Astrocyte (in vitro differentiated cells and primary cell): ENCODE measurements around the gene PTPRD. TPM values are rescaled to one million over a fixed set of nuclear protein-coding genes. Genes with fewer than 3 reads are reported as not detected.

Source experiments
- DNase-seq: peaks from one replicate; pipeline ENCODE4 v3.0.0-alpha.2; 2010; ENCODE audit warnings: low read depth
- FAIRE-seq: peaks from 2 replicates; lab custom pipeline; 2011; peaks lifted over from hg19 to GRCh38; lab: Jason Lieb, UNC
- H2AFZ ChIP-seq: 2 replicates; pipeline ENCODE4 v1.6.0; 2012; ENCODE audit warnings: low read depth, low read length, inconsistent platforms
- H3K27ac ChIP-seq: 2 replicates; pipeline ENCODE4 v1.5.1; 2011; ENCODE audit warnings: low read depth, low read length, inconsistent platforms
- H3K27me3 ChIP-seq: 2 replicates; pipeline ENCODE4 v1.6.0; 2011; ENCODE audit warnings: low read length, inconsistent platforms; ENCODE audit not compliant: insufficient read depth
- H3K36me3 ChIP-seq: 2 replicates; pipeline ENCODE4 v1.5.1; 2011; ENCODE audit warnings: low read length, inconsistent platforms; ENCODE audit not compliant: insufficient read depth
- H3K4me1 ChIP-seq: 2 replicates; pipeline ENCODE4 v1.5.1; 2011; ENCODE audit warnings: low read length, inconsistent platforms; ENCODE audit not compliant: insufficient read depth
- H3K4me2 ChIP-seq: 2 replicates; pipeline ENCODE4 v1.6.0; 2012; ENCODE audit warnings: low read length, inconsistent platforms
- H3K4me3 ChIP-seq: 2 replicates; pipeline ENCODE4 v1.5.1; 2011; ENCODE audit warnings: low read depth, mild to moderate bottlenecking, low read length, inconsistent platforms; ENCODE audit not compliant: insufficient read depth
- H3K79me2 ChIP-seq: 2 replicates; pipeline ENCODE4 v1.6.0; 2012; ENCODE audit warnings: mild to moderate bottlenecking, low read length, inconsistent platforms; ENCODE audit not compliant: insufficient read depth
- H3K9ac ChIP-seq: 2 replicates; pipeline ENCODE4 v1.6.0; 2012; ENCODE audit warnings: mild to moderate bottlenecking, low read length, inconsistent platforms
- H3K9me3 ChIP-seq: 2 replicates; pipeline ENCODE4 v1.5.1; 2012; ENCODE audit warnings: low read depth, mild to moderate bottlenecking, low read length, inconsistent platforms; ENCODE audit not compliant: insufficient read depth
- H4K20me1 ChIP-seq: 2 replicates; pipeline ENCODE4 v1.6.0; 2012; ENCODE audit warnings: low read length, inconsistent platforms; ENCODE audit not compliant: insufficient read depth
- H3K27ac Mint-ChIP-seq: one replicate; pipeline ENCODE4 v1.8.0; 2021; ENCODE audit warnings: mild to moderate bottlenecking, mixed read lengths; ENCODE audit not compliant: unreplicated experiment
- H3K27me3 Mint-ChIP-seq: one replicate; pipeline ENCODE4 v1.8.0; 2021; ENCODE audit warnings: low read depth, mixed read lengths; ENCODE audit not compliant: unreplicated experiment
- H3K36me3 Mint-ChIP-seq: one replicate; pipeline ENCODE4 v1.8.0; 2021; ENCODE audit warnings: low read depth, mixed read lengths; ENCODE audit not compliant: unreplicated experiment
- H3K4me1 Mint-ChIP-seq: one replicate; pipeline ENCODE4 v1.8.0; 2021; ENCODE audit warnings: low read depth, mixed read lengths; ENCODE audit not compliant: unreplicated experiment
- H3K4me3 Mint-ChIP-seq: one replicate; pipeline ENCODE4 v1.8.0; 2021; ENCODE audit warnings: mild to moderate bottlenecking, moderate library complexity, mixed read lengths; ENCODE audit not compliant: unreplicated experiment
- H3K9me3 Mint-ChIP-seq: one replicate; pipeline ENCODE4 v1.8.0; 2021; ENCODE audit warnings: mild to moderate bottlenecking, mixed read lengths; ENCODE audit not compliant: unreplicated experiment
- CTCF ChIP-seq: IDR thresholded peaks from 2 replicates; pipeline ENCODE4 v1.5.1; 2011; ENCODE audit warnings: low read depth, mild to moderate bottlenecking, inconsistent platforms, low read length, moderate library complexity; ENCODE audit not compliant: insufficient read depth
- EZH2 ChIP-seq: IDR thresholded peaks from 2 replicates; pipeline ENCODE4 v1.6.1; 2012; ENCODE audit warnings: mild to moderate bottlenecking, low read length, inconsistent platforms; ENCODE audit not compliant: insufficient read depth
- total RNA-seq: library from RNA; stranded (reverse); gene quantifications from 2 replicates; pipeline ENCODE4 v1.2.1, GENCODE V29; 2021

PTPRD gene
- total RNA-seq, 1 donor from 2014 or later: 88.1 TPM

- no peaks in the 10 kb centered on the region for H3K36me3 Mint-ChIP-seq
- Histone ChIP-seq H3K4me1 (no peaks in the 10 kb centered on the region), H3K27me3 (no peaks in the 10 kb centered on the region), H3K9ac (no peak overlapping the region), H3K4me2 (no peak overlapping the region), H3K79me2 (no peaks in the 10 kb centered on the region), H2AFZ (no peak overlapping the region), H3K4me3 (no peak overlapping the region), H3K36me3 (no peaks in the 10 kb centered on the region), H4K20me1 (no peaks in the 10 kb centered on the region), H3K27ac (no peak overlapping the region), H3K9me3 (no peaks in the 10 kb centered on the region)
- H3K27me3 Mint-ChIP-seq: no peaks in the 10 kb centered on the region
- no peaks in the 10 kb centered on the region for H3K4me1 Mint-ChIP-seq
- no peak overlapping the region for H3K4me3 Mint-ChIP-seq
- DNase-seq (no peak), FAIRE-seq (no peak)
- TF ChIP-seq CTCF: no peak
- TF ChIP-seq EZH2: no peak
- no peak overlapping the region for H3K27ac Mint-ChIP-seq
- H3K9me3 Mint-ChIP-seq: no peaks in the 10 kb centered on the region
Observed at GRCh38 chr9:9901624-9902023, 711.2 kb downstream of the PTPRD start.

GRCh38 chr9:9893837-9894236 lies 719.0 kb downstream of the PTPRD start:
- no peak overlapping the region for H3K27ac ChIP-seq
- FAIRE-seq (no peak), DNase-seq (no peak)
- no peaks in the 10 kb centered on the region for H3K36me3 Mint-ChIP-seq
- no peak overlapping the region for H3K4me3 ChIP-seq
- no peak overlapping the region for H3K27ac Mint-ChIP-seq
- H2AFZ ChIP-seq: peak overlapping the region; percentile 53
- no peaks in the 10 kb centered on the region for H3K4me1 Mint-ChIP-seq
- no peak overlapping the region for H3K4me2 ChIP-seq
- no peaks in the 10 kb centered on the region for H3K79me2 ChIP-seq
- H3K4me3 Mint-ChIP-seq: no peak overlapping the region
- TF ChIP-seq EZH2: no peak
- TF ChIP-seq CTCF: no peak
- no peaks in the 10 kb centered on the region for H3K9me3 Mint-ChIP-seq
- no peaks in the 10 kb centered on the region for H3K27me3 Mint-ChIP-seq
- H3K9me3 ChIP-seq: no peaks in the 10 kb centered on the region
- no peaks in the 10 kb centered on the region for H3K4me1 ChIP-seq
- H4K20me1 ChIP-seq: no peaks in the 10 kb centered on the region
- H3K9ac ChIP-seq: no peak overlapping the region
- H3K27me3 ChIP-seq: no peaks in the 10 kb centered on the region
- no peaks in the 10 kb centered on the region for H3K36me3 ChIP-seq

GRCh38 chr9:9892217-9892616 lies 720.6 kb downstream of the PTPRD start:
- H3K27ac ChIP-seq: no peak overlapping the region
- H3K36me3 Mint-ChIP-seq: no peaks in the 10 kb centered on the region
- H3K4me1 ChIP-seq: no peaks in the 10 kb centered on the region
- no peak overlapping the region for H3K4me3 ChIP-seq
- no peak overlapping the region for H3K4me3 Mint-ChIP-seq
- no peak for DNase-seq
- H4K20me1 ChIP-seq: no peaks in the 10 kb centered on the region
- H3K9me3 ChIP-seq: no peaks in the 10 kb centered on the region
- no peak overlapping the region for H3K9ac ChIP-seq
- no peaks in the 10 kb centered on the region for H3K9me3 Mint-ChIP-seq
- H2AFZ ChIP-seq: no peak overlapping the region
- H3K27me3 ChIP-seq: no peaks in the 10 kb centered on the region
- H3K4me1 Mint-ChIP-seq: no peaks in the 10 kb centered on the region
- no peak for TF ChIP-seq CTCF
- no peak for TF ChIP-seq EZH2
- H3K79me2 ChIP-seq: no peaks in the 10 kb centered on the region
- no peak for FAIRE-seq
- no peak overlapping the region for H3K27ac Mint-ChIP-seq
- H3K36me3 ChIP-seq: no peaks in the 10 kb centered on the region
- H3K27me3 Mint-ChIP-seq: no peaks in the 10 kb centered on the region
- H3K4me2 ChIP-seq: no peak overlapping the region
